PC-3 (cell line): ENCODE results near the gene PCED1B. TPM values are rescaled to one million over a fixed set of nuclear protein-coding genes. Genes with fewer than 3 reads are reported as not detected.

Experiments
- ATAC-seq: fragments of 200-7000 bp; cut with Tn5 transposase; 2 replicates; pipeline ENCODE4 v1.9.1; 2020; ENCODE audit warnings: mild to moderate bottlenecking, moderate library complexity
- BruUV-seq: library from RNA; stranded (reverse); fragments of 400-500 nt; replicated peaks from 2 replicates; lab custom pipeline; 2021; lab: Mats Ljungman, UMichigan
- CTCF ChIA-PET: fragments of 300-600 bp; sonication (Branson Sonifier 250); formaldehyde crosslinking; loops from one replicate; lab custom pipeline; 2022; ENCODE audit warnings: antibody characterized with exemption; lab: Charles Lee
- POLR2A ChIA-PET: fragments of 300-600 bp; sonication (Branson Sonifier 250); formaldehyde crosslinking; loops from one replicate; lab custom pipeline; 2022; ENCODE audit warnings: antibody characterized with exemption; ENCODE audit not compliant: unreplicated experiment; lab: Charles Lee
- DNase-seq: peaks from one replicate; pipeline ENCODE4 v3.0.0-alpha.2; 2015
- H2AFZ ChIP-seq: fragments of 300-600 bp; sonication (generic); 2 replicates; pipeline ENCODE4 v1.6.0; 2016; ENCODE audit warnings: antibody characterized with exemption, low read length
- H3F3A ChIP-seq: fragments of 300-600 bp; sonication (generic); one replicate; pipeline ENCODE4 v1.6.0; 2017; ENCODE audit warnings: antibody characterized with exemption, low read length, control low read depth, mild to moderate bottlenecking; ENCODE audit not compliant: unreplicated experiment
- H3K27ac ChIP-seq: fragments of 300-600 bp; sonication (generic); 2 replicates; pipeline ENCODE4 v1.5.1; 2016; ENCODE audit warnings: mild to moderate bottlenecking, low read length
- H3K27me3 ChIP-seq: fragments of 300-600 bp; sonication (generic); 2 replicates; pipeline ENCODE4 v1.6.1; 2016; ENCODE audit warnings: low read length, mixed read lengths
- H3K36me3 ChIP-seq: fragments of 300-600 bp; sonication (generic); 2 replicates; pipeline ENCODE4 v1.6.1; 2016; ENCODE audit warnings: low read depth, mixed run types, low read length, mixed read lengths
- H3K4me1 ChIP-seq: fragments of 300-600 bp; sonication (generic); 2 replicates; pipeline ENCODE4 v1.5.1; 2016; ENCODE audit warnings: low read length; ENCODE audit not compliant: insufficient read depth
- H3K4me2 ChIP-seq: fragments of 300-600 bp; sonication (generic); 2 replicates; pipeline ENCODE4 v1.6.0; 2016; ENCODE audit warnings: low read length
- H3K4me3 ChIP-seq: fragments of 300-600 bp; sonication (generic); 2 replicates; pipeline ENCODE4 v1.5.1; 2016; ENCODE audit warnings: mild to moderate bottlenecking, low read length, mixed read lengths
- H3K79me2 ChIP-seq: fragments of 300-600 bp; sonication (generic); 2 replicates; pipeline ENCODE4 v1.6.1; 2017; ENCODE audit warnings: low read length, mixed read lengths
- H3K9ac ChIP-seq: fragments of 300-600 bp; sonication (generic); 2 replicates; pipeline ENCODE4 v1.6.0; 2016; ENCODE audit warnings: mild to moderate bottlenecking, low read length
- H3K9me2 ChIP-seq: fragments of 300-600 bp; sonication (generic); replicated peaks from 2 replicates; pipeline ENCODE4 v1.6.1; 2016; ENCODE audit warnings: mixed run types, low read length, mixed read lengths
- H3K9me3 ChIP-seq: fragments of 300-600 bp; sonication (generic); 2 replicates; pipeline ENCODE4 v1.6.1; 2016; ENCODE audit warnings: low read length, mixed read lengths
- H4K20me1 ChIP-seq: fragments of 300-600 bp; sonication (generic); 2 replicates; pipeline ENCODE4 v1.6.1; 2016; ENCODE audit warnings: low read length, mixed read lengths
- EZH2 ChIP-seq: fragments of 300-600 bp; sonication (generic); IDR thresholded peaks from one replicate; pipeline ENCODE4 v1.6.1; 2017; ENCODE audit warnings: antibody characterized with exemption, mild to moderate bottlenecking, low read length; ENCODE audit not compliant: unreplicated experiment
- EZH2phosphoT487 ChIP-seq: fragments of 300-600 bp; sonication (generic); IDR thresholded peaks from 2 replicates; pipeline ENCODE4 v1.6.1; 2018; ENCODE audit warnings: mild to moderate bottlenecking, antibody characterized with exemption, low read length, borderline replicate concordance
- intact Hi-C: fragments of 100-400 bp; cut with micrococcal nuclease; formaldehyde crosslinking; loops from 2 replicates; pipeline ENCODE4 v1.9.0; 2023
- total RNA-seq: library from RNA; depleted of rRNA; stranded (reverse); fragments of >200 nt; gene quantifications from 2 replicates; pipeline ENCODE4 v1.2.3, GENCODE V29; 2014
- TF ChIP-seq, protein P1 (sequence below): fragments of 300-600 bp; sonication (generic); conservative IDR thresholded peaks from 2 replicates; pipeline ENCODE4 v1.5.1; 2017; ENCODE audit warnings: antibody characterized with exemption, low read depth, mild to moderate bottlenecking, low read length

PCED1B gene
- total RNA-seq, 1 experiment from 2014 or later, result 1.0 TPM

DNA sequence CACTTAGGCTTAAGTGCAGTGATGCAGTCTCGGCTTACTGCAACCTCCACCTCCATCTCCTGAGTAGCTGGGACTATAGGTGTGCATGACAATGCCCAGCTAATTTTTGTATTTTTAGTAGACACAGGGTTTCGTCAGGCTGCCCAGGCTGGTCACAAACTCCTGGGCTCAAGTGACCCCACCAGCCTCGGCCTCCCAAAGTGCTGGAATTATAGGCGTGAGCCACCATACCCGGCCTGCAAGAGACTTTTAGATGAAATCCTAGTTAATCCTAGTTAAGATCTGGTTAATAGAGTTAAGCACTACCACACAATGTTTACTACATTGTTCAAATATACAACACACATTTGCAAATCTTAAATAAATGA lies 196.8 kb downstream of the PCED1B start:
- intact Hi-C loops, result loop anchor here (10.0 kb wide), 1 partner anchor 241 kb away; no protein-coding TSS in a partner anchor
- H3K9ac ChIP-seq, result no peak overlapping the region
- H3K27me3 ChIP-seq, result no peaks in the 10 kb centered on the region
- H3K4me2 ChIP-seq, result peak overlapping the region; percentile 46
- CTCF ChIA-PET, result no interaction called here
- DNase-seq (no peak), ATAC-seq (no peak)
- no peak overlapping the region for H3K4me3 ChIP-seq
- H3K4me1 ChIP-seq, result peaks cover 67% of the 10 kb centered on the region
- no peaks in the 10 kb centered on the region for H3K9me3 ChIP-seq
- TSS peak; percentile 39 for BruUV-seq
- no peaks in the 10 kb centered on the region for H3K79me2 ChIP-seq
- POLR2A ChIA-PET, result no interaction called here
- H3F3A ChIP-seq, result peaks cover 3% of the 10 kb centered on the region
- TF ChIP-seq EZH2phosphoT487 (no peak), EZH2 (no peak)
- TF ChIP-seq, protein P1, sequence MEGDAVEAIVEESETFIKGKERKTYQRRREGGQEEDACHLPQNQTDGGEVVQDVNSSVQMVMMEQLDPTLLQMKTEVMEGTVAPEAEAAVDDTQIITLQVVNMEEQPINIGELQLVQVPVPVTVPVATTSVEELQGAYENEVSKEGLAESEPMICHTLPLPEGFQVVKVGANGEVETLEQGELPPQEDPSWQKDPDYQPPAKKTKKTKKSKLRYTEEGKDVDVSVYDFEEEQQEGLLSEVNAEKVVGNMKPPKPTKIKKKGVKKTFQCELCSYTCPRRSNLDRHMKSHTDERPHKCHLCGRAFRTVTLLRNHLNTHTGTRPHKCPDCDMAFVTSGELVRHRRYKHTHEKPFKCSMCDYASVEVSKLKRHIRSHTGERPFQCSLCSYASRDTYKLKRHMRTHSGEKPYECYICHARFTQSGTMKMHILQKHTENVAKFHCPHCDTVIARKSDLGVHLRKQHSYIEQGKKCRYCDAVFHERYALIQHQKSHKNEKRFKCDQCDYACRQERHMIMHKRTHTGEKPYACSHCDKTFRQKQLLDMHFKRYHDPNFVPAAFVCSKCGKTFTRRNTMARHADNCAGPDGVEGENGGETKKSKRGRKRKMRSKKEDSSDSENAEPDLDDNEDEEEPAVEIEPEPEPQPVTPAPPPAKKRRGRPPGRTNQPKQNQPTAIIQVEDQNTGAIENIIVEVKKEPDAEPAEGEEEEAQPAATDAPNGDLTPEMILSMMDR, result no peak
- H4K20me1 ChIP-seq, result no peaks in the 10 kb centered on the region
- peak overlapping the region; percentile 79 for H3K27ac ChIP-seq
- H3K36me3 ChIP-seq, result no peaks in the 10 kb centered on the region
- H3K9me2 ChIP-seq, result no peaks in the 10 kb centered on the region
- no peak overlapping the region for H2AFZ ChIP-seq

DNA sequence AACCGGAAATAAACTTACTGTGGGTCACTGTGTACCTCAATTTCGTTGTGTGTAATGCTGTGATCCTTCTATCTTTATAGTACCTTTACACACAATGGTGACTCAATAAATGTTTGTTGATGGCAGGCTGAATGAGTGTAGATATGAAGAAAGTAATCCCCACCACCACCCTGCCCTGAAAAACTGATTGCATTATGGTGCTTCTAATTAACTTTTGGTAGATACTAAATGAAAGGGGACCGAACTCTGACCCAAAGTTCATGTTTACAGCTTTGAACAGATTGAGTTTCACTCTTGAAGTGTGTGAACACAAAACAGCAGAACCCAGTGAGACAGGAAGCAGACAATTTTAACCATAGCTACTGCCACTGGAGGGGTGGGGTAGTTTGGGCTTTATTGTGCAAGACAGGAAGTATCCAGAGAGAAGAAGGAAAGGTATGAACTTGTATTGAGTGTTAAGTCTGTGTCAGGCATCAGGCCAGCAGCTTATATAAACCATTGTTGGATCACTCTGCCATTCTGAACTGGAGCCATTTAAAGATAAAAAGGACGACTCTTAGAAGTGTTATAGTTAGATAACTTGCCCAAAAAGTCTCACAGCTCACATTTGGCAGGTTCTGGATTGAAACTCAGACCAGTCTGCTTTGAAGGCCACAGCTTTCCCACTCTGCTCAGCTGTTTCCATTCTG lies 197.3 kb downstream of the PCED1B start:
- Histone ChIP-seq H3K4me3 (no peak overlapping the region), H3K4me1 (peaks cover 69% of the 10 kb centered on the region), H2AFZ (peak overlapping the region; percentile 23), H3K27ac (peak overlapping the region; percentile 79), H4K20me1 (no peaks in the 10 kb centered on the region), H3K4me2 (peak overlapping the region; percentile 46), H3K9ac (peak overlapping the region; percentile 8; the same call in 1 of the 2 replicates), H3K36me3 (no peaks in the 10 kb centered on the region), H3K27me3 (no peaks in the 10 kb centered on the region), H3F3A (peaks cover 3% of the 10 kb centered on the region), H3K79me2 (no peaks in the 10 kb centered on the region), H3K9me3 (no peaks in the 10 kb centered on the region), H3K9me2 (no peaks in the 10 kb centered on the region)
- POLR2A ChIA-PET, result no interaction called here
- ATAC-seq, result peak; percentile 57
- DNase-seq, result peak; percentile 90
- BruUV-seq, result no TSS peak
- TF ChIP-seq EZH2, result no peak
- TF ChIP-seq, protein P1, result no peak
- no peak for TF ChIP-seq EZH2phosphoT487
- CTCF ChIA-PET, result interaction anchor here (0.6 kb wide), 1 partner anchor 57 kb away, joined by 6 read pairs; no protein-coding TSS in a partner anchor
- intact Hi-C loops, result loop anchor here (10.0 kb wide), 1 partner anchor 242 kb away; no protein-coding TSS in a partner anchor
